ENCODE data around the gene SGSM2. TPM values are rescaled to one million over a fixed set of nuclear protein-coding genes. Genes with fewer than 3 reads are reported as not detected.

The SGSM2 gene
- total and polyA plus RNA-seq, 4 donors: 5.5 to 17.5 (median 12.4) TPM

- Histone ChIP-seq H3K4me1 (ENCODE audit: control insufficient read depth in 4 of 4, insufficient read depth in 4 of 4, low read length in 3 of 4) (peaks cover 0 to 1% (median 0%) of the 10 kb centered on the region in 4 donors), H3K9ac (ENCODE audit: low read depth in 1 of 2, low read length in 2 of 2) (no peak overlapping the region), H3K36me3 (ENCODE audit: control insufficient read depth in 4 of 4, insufficient read depth in 3 of 4, low read depth in 1 of 4, low read length in 3 of 4) (peaks cover 7 to 13% (median 11%) of the 10 kb centered on the region in 4 donors), H3K4me3 (ENCODE audit: low read depth in 1 of 3, low read length in 3 of 3) (no peak overlapping the region), H3K27ac (ENCODE audit: low read depth in 1 of 2, low read length in 2 of 2) (no peak overlapping the region), H3K27me3 (ENCODE audit: control insufficient read depth in 4 of 4, insufficient read depth in 4 of 4, low read length in 3 of 4) (no peaks in the 10 kb centered on the region), H3K9me3 (ENCODE audit: control insufficient read depth in 4 of 4, low read length in 3 of 4) (no peaks in the 10 kb centered on the region)
- DNase-seq (ENCODE audit: low spot score): no peak
- WGBS: 95% methylated on average over 6 of the region's 6 CpGs
- TF ChIP-seq ATF3 (IDR thresholded peaks at IDR 0.05): no peak
- TF ChIP-seq FOXA1 (IDR thresholded peaks at IDR 0.05): no peak
These were observed 86.0 kb downstream of the SGSM2 start for GRCh38 chr17:2423271-2423670.

GRCh38 chr17:2427215-2427614 is 89.9 kb downstream of the SGSM2 start:
- Histone ChIP-seq H3K4me3 (ENCODE audit: low read depth in 1 of 3, low read length in 3 of 3) (no peak overlapping the region), H3K9ac (ENCODE audit: low read depth in 1 of 2, low read length in 2 of 2) (no peak overlapping the region), H3K27me3 (ENCODE audit: control insufficient read depth in 4 of 4, insufficient read depth in 4 of 4, low read length in 3 of 4) (no peaks in the 10 kb centered on the region), H3K36me3 (ENCODE audit: control insufficient read depth in 4 of 4, insufficient read depth in 3 of 4, low read depth in 1 of 4, low read length in 3 of 4) (peaks cover 0 to 2% (median 0%) of the 10 kb centered on the region in 4 donors), H3K4me1 (ENCODE audit: control insufficient read depth in 4 of 4, insufficient read depth in 4 of 4, low read length in 3 of 4) (no peaks in the 10 kb centered on the region), H3K9me3 (ENCODE audit: control insufficient read depth in 4 of 4, low read length in 3 of 4) (no peaks in the 10 kb centered on the region), H3K27ac (ENCODE audit: low read depth in 1 of 2, low read length in 2 of 2) (no peak overlapping the region)
- 81% methylated on average over 2 of the region's 2 CpGs for WGBS
- no peak for TF ChIP-seq NR2F2 (IDR thresholded peaks at IDR 0.05)
- no peak for DNase-seq (ENCODE audit: low spot score)

- Histone ChIP-seq H3K36me3 (ENCODE audit: control insufficient read depth in 4 of 4, insufficient read depth in 3 of 4, low read depth in 1 of 4, low read length in 3 of 4) (peaks cover 0 to 4% (median 1%) of the 10 kb centered on the region in 4 donors), H3K27me3 (ENCODE audit: control insufficient read depth in 4 of 4, insufficient read depth in 4 of 4, low read length in 3 of 4) (no peaks in the 10 kb centered on the region), H3K4me3 (ENCODE audit: low read depth in 1 of 3, low read length in 3 of 3) (no peak overlapping the region), H3K9ac (ENCODE audit: low read depth in 1 of 2, low read length in 2 of 2) (no peak overlapping the region), H3K9me3 (ENCODE audit: control insufficient read depth in 4 of 4, low read length in 3 of 4) (no peaks in the 10 kb centered on the region), H3K27ac (ENCODE audit: low read depth in 1 of 2, low read length in 2 of 2) (no peak overlapping the region), H3K4me1 (ENCODE audit: control insufficient read depth in 4 of 4, insufficient read depth in 4 of 4, low read length in 3 of 4) (no peaks in the 10 kb centered on the region)
- no peak for DNase-seq (ENCODE audit: low spot score)
- TF ChIP-seq RXRA (IDR thresholded peaks at IDR 0.05) (no peak), GABPA (IDR thresholded peaks at IDR 0.05 in 1 of 2, conservative IDR thresholded peaks at IDR 0.05 in 1 of 2) (no peak), JUND (IDR thresholded peaks at IDR 0.05) (no peak)
- WGBS: 92% methylated on average over 1 of the region's 1 CpG
These were observed 90.6 kb downstream of the SGSM2 start for GRCh38 chr17:2427910-2428309.

Small RNAs within 50 kb of the gene (small RNA-seq; reads per million reads assigned to genes)
- not detected for gene AC006435.3
- not detected for gene AC006435.4
- 544 reads per million, percentile 99 among the genes with 10 or more reads in this experiment for gene SNORD91A
- gene SNORD91B: 174 reads per million, percentile 98 among the genes with 10 or more reads in this experiment

Other genes starting within 250 kb of the SGSM2 start
- 10 to 100 TPM in 1 of 2 donors, 1 to 10 TPM in 1; 9.3 to 12.0 TPM for gene SMG6, start 33.7 kb upstream of the SGSM2 start, total RNA-seq
- 1 to 10 TPM; 4.9 to 7.1 TPM for gene SMG6, start 33.7 kb upstream of the SGSM2 start, polyA plus RNA-seq
- gene SRR, start 33.6 kb upstream of the SGSM2 start, total RNA-seq: 10 to 100 TPM in 1 of 2 donors, 1 to 10 TPM in 1; 4.9 to 10.3 TPM
- gene SRR, start 33.6 kb upstream of the SGSM2 start, polyA plus RNA-seq: 1 to 10 TPM; 2.9 to 3.8 TPM
- gene TSR1, start 1.0 kb upstream of the SGSM2 start, total RNA-seq: 10 to 100 TPM; 18.1 to 27.0 TPM
- 1 to 10 TPM; 6.5 to 9.6 TPM for gene TSR1, start 1.0 kb upstream of the SGSM2 start, polyA plus RNA-seq
- 1 to 10 TPM; 2.8 to 5.0 TPM for gene MNT, start 63.6 kb downstream of the SGSM2 start, total RNA-seq
- gene MNT, start 63.6 kb downstream of the SGSM2 start, polyA plus RNA-seq: 1 to 10 TPM; 1.7 to 2.5 TPM
- 1 to 10 TPM; 7.4 to 8.9 TPM for gene METTL16, start 174.4 kb downstream of the SGSM2 start, total RNA-seq
- gene METTL16, start 174.4 kb downstream of the SGSM2 start, polyA plus RNA-seq: 1 to 10 TPM; 4.1 to 5.8 TPM

All from liver (tissue), 10 donors.